Transverse colon (tissue), 4 donors: ENCODE measurements around the gene HS3ST5.

Source experiments
- CTCF ChIP-seq, 5 experiments: fragments of 200-600 bp in 3 of 5; fragments of 450-650 bp in 2 of 5; sonication (generic) in 3 of 5; IDR thresholded peaks; 1 replicate in 2 of 5; 2 replicates in 3 of 5; pipeline ENCODE4 v1.5.1; 2016 to 2017; ENCODE audit warnings: antibody characterized with exemption in 5 of 5, inconsistent platforms in 3 of 5, mild to moderate bottlenecking in 2 of 5, moderate library complexity in 1 of 5
- POLR2AphosphoS5 ChIP-seq, 3 donors: sonication (generic); formaldehyde crosslinking; IDR thresholded peaks; one replicate each; pipeline ENCODE4 v1.6.1; 2016; ENCODE audit warnings: antibody characterized with exemption in 3 of 3

GRCh38 chr6:114312931-114313330, 29.9 kb downstream of the HS3ST5 start:
- TF ChIP-seq CTCF (IDR thresholded peaks at IDR 0.05) = no peak
- no peak for TF ChIP-seq POLR2AphosphoS5 (IDR thresholded peaks at IDR 0.05)
